GM12873 (cell line): ENCODE results near the gene ASAP2.

Source experiments
- TF ChIP-seq, protein P1 (sequence below): IDR thresholded peaks from 2 replicates; pipeline ENCODE4 v1.5.1; 2012; ENCODE audit warnings: low read depth, mild to moderate bottlenecking, moderate library complexity, low read length, control low read depth; ENCODE audit not compliant: insufficient read depth; ENCODE audit errors: missing control alignments

The ASAP2 gene

DNA sequence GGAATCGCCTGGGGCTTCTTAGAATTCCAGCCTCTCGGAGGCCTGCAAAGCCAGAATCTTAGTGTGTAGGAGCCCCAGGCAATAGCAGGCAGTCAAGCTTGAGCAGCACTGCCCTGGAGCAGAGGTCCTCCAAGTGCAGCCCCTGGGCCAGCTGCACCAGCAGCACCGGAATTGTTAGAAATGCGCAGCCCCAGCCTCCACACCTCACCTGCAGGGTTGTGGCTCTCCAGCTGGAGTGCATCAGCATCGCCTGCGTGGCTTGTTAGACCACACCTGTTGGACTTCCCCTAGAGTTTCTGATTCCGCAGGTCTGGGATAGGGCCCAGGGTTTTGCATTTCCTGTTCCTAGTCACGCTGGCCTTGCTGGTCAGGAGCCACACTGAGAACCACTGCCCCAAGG, 100.3 kb downstream of the ASAP2 start:
- TF ChIP-seq, protein P1, sequence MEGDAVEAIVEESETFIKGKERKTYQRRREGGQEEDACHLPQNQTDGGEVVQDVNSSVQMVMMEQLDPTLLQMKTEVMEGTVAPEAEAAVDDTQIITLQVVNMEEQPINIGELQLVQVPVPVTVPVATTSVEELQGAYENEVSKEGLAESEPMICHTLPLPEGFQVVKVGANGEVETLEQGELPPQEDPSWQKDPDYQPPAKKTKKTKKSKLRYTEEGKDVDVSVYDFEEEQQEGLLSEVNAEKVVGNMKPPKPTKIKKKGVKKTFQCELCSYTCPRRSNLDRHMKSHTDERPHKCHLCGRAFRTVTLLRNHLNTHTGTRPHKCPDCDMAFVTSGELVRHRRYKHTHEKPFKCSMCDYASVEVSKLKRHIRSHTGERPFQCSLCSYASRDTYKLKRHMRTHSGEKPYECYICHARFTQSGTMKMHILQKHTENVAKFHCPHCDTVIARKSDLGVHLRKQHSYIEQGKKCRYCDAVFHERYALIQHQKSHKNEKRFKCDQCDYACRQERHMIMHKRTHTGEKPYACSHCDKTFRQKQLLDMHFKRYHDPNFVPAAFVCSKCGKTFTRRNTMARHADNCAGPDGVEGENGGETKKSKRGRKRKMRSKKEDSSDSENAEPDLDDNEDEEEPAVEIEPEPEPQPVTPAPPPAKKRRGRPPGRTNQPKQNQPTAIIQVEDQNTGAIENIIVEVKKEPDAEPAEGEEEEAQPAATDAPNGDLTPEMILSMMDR = no peak

DNA sequence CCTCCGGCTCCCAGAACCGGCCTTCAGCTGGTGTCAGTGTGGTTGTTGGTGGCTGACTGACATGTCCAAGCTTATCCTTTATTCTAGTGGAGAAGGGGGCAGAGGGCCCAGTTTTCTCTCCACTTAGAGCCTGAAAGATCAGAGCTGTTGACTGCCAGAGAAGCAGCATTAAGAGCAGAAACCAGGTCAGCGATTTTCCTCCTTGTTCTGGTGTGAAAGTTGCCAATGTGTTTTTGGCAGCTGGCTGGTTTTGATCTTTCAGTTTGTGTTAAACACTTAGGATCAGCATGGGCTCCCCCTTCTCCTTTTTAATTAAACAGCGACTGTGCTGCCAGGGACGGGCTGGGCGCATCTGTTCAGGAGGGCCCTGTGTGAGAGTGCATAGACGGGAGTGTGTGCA, 100.9 kb downstream of the ASAP2 start:
- TF ChIP-seq, protein P1 = no peak

DNA sequence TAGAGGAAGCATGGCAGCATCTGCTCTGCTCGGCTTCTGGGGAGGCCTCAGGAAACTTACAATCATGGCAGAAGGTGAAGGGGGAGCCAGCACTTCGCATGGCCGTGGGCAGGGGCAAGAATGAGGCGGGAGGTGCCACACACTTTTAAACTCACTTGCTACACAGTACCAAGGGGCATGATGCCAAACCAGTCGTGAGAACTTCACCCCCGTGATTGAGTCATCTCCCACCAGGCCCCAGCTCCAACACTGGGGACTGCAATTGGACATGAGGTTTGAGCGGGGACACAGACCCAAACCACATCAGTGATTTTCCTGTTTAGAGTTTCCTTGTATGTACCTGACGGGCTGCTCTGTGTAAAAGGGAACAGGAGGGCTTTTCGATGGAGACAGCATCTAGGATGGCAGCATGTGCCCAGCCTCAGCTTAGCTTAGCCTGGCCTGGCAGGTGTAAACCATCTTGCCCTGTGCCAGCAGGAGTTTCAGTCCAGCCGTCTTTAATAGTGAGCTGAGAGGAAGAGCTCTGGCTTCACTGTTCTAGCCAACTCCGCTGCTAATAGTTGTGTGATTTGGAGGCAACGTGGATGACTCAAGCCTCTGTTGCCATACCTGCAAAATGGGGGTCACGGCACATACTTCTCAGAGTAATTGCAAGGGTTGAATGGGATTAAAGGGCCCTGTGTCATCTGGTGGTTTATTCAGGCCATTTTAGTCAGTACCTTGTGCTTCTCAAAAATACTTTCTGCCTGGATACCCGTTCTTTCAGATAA, 101.8 kb downstream of the ASAP2 start:
- TF ChIP-seq, protein P1 = no peak

DNA sequence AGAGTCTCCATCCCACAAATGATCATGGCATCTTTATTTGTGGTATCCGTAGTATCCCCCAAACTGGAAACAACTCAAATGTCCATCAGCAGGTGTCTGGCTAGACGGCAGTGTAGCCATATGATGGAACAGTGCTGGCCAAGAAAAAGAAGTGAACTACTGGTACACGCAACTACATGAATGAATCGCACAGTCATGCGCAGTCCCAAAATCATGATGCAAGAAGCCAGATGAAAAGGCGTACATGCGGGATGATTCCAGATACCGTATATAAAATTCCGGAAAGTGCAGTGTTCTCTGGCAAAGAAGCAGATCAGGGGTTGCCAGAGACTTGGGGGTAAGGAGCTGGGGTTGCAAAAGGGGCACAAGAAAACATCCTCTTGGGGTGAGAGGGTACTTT, 102.5 kb downstream of the ASAP2 start:
- TF ChIP-seq, protein P1 = no peak

DNA sequence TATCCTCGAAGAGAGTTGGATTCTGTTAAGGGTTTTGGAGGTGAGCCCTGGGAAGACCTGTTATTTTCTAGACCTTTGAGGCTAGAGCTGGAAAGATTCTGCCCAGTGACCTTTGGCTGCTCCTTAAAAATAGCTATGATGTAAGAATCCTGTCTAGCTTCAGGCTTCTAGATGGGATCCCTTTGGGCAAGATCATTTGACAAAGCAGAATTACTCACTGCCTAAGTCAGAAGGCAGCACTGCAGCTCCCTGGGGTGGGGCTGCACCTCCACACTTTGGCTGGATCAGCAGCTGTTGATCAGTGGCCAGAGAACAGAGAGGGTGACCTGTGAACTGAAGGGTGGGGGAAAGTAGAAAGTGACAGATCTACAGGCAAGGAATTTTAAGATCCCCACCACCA, 103.8 kb downstream of the ASAP2 start:
- TF ChIP-seq, protein P1 = no peak

DNA sequence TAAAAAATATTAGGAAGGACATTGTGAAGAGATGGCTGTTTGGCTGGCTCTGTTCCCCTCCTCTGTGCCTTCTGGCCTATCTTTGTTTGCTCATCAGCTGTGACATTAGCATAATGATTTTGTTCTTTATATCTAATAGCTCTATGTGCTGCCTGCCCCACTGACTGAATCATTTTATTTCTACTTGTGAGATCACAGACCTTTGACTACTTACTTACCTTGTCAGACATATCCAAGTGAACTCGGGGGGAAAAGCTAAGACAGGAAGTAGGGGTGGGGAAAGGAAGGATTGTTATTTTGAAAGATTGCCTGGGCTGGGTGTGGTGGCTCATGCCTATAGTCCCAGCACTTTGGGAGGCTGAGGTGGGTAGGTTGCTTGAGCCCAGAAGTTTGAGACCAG, 104.2 kb downstream of the ASAP2 start:
- TF ChIP-seq, protein P1 = no peak

DNA sequence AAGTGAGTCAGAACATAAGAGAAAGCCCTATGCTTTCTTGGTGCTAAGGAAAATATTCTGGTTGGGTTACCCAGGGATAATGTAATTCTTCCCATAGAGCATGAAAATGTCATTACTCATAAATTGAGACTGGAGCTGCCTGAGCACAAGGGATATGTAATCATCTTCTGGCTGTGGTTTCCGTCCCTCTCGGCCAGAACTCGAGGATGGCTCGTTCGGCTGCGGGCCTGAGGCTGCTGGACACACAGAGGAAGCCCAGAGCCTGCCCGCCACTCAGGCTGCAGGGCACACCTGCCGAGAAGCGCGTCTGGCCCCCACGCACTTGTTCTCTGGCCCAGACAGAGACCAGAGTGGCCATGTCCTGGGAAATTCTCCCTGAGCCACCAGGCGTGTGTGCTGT, 104.9 kb downstream of the ASAP2 start:
- TF ChIP-seq, protein P1 = no peak
